ENCODE measurements around the gene ARHGAP24. TPM values are rescaled to one million over a fixed set of nuclear protein-coding genes. Genes with fewer than 3 reads are reported as not detected.

ARHGAP24 gene
- total RNA-seq, 1 experiment from 2014 or later: 34.6 TPM

GRCh38 chr4:85717351-85717750 lies 242.4 kb downstream of the ARHGAP24 start:
- Histone ChIP-seq H3K4me1 (peaks cover 12% of the 10 kb centered on the region), H3K36me3 (peaks cover 5% of the 10 kb centered on the region; the same call in 1 of the 2 replicates), H3K9me3 (replicated peaks) (no peaks in the 10 kb centered on the region), H3K4me3 (no peak overlapping the region), H3K27ac (no peak overlapping the region), H3K27me3 (no peaks in the 10 kb centered on the region)
- DNase-seq: no peak

- peaks cover 17% of the 10 kb centered on the region for H3K4me1 ChIP-seq
- no peak for DNase-seq
Measured at GRCh38 chr4:85717847-85718246, 242.9 kb downstream of the ARHGAP24 start.

DNA sequence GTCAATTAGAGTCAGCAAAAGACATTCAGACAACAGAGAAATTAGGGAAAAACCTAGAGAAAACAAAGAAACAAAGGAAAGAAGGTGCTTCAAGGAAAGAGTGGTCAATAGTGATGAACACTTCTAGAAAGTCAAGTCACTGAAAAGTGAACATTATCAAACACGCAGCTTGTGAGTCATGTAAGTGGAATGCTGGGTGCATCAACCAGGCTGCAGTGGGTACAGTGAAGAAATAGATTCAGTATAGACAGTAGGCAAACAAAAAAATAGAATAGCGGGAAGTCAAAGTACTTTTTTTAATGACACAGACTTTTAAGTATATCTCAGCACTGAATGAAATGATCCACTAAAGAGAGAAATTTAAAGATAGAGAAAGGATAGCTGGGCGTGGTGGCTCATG lies 245.8 kb downstream of the ARHGAP24 start:
- peaks cover 10% of the 10 kb centered on the region; the same call in 1 of the 2 replicates for H3K36me3 ChIP-seq
- no peaks in the 10 kb centered on the region for H3K9me3 ChIP-seq (replicated peaks)
- H3K4me3 ChIP-seq: no peak overlapping the region
- H3K27ac ChIP-seq: no peak overlapping the region
- no peak for DNase-seq
- H3K4me1 ChIP-seq: peaks cover 22% of the 10 kb centered on the region
- H3K27me3 ChIP-seq: no peaks in the 10 kb centered on the region

More at GRCh38 chr4:85717847-85718246, 242.9 kb downstream of the ARHGAP24 start:
- Histone ChIP-seq H3K27me3 (no peaks in the 10 kb centered on the region), H3K36me3 (peaks cover 10% of the 10 kb centered on the region; the same call in 1 of the 2 replicates), H3K4me3 (no peak overlapping the region), H3K9me3 (replicated peaks) (no peaks in the 10 kb centered on the region), H3K27ac (no peak overlapping the region)

GRCh38 chr4:85722401-85722800 lies 247.5 kb downstream of the ARHGAP24 start:
- Histone ChIP-seq H3K27ac (peak overlapping the region; percentile 44; the same call in 1 of the 2 replicates), H3K9me3 (replicated peaks) (no peaks in the 10 kb centered on the region), H3K4me1 (peaks cover 18% of the 10 kb centered on the region), H3K4me3 (no peak overlapping the region), H3K27me3 (no peaks in the 10 kb centered on the region), H3K36me3 (peaks cover 12% of the 10 kb centered on the region; the same call in 1 of the 2 replicates)
- DNase-seq: no peak

DNA sequence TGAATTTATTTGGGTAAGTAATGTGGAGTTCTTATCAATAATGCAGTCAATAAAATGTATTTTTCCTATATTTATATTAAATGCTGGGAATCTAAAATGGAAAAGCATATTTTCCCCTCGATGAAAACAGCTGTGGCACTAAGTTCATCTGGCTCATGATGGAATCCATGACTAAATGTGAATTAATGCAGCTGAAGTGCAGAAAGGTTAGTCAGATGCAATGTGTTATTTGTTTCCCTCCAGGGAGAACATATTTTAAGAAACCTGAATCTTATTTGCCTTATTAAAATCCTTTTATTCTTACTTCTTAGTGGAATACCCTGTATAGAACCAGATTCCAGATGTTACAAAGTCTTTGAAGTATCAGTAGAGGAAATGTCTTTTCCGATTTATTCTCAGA lies 247.9 kb downstream of the ARHGAP24 start:
- Histone ChIP-seq H3K4me3 (no peak overlapping the region), H3K9me3 (replicated peaks) (no peaks in the 10 kb centered on the region), H3K36me3 (peaks cover 12% of the 10 kb centered on the region; the same call in 1 of the 2 replicates), H3K27ac (peak overlapping the region; percentile 44; the same call in 1 of the 2 replicates), H3K4me1 (peaks cover 18% of the 10 kb centered on the region), H3K27me3 (no peaks in the 10 kb centered on the region)
- no peak for DNase-seq

- Histone ChIP-seq H3K9me3 (replicated peaks) (no peaks in the 10 kb centered on the region), H3K4me3 (no peak overlapping the region), H3K27me3 (no peaks in the 10 kb centered on the region), H3K27ac (no peak overlapping the region), H3K36me3 (peaks cover 12% of the 10 kb centered on the region; the same call in 1 of the 2 replicates), H3K4me1 (peaks cover 18% of the 10 kb centered on the region)
- DNase-seq: no peak
Measured at GRCh38 chr4:85724791-85725563, 250.0 kb downstream of the ARHGAP24 start.

- Histone ChIP-seq H3K36me3 (peaks cover 12% of the 10 kb centered on the region; the same call in 1 of the 2 replicates), H3K27ac (no peak overlapping the region), H3K9me3 (replicated peaks) (no peaks in the 10 kb centered on the region), H3K27me3 (no peaks in the 10 kb centered on the region), H3K4me1 (peaks cover 13% of the 10 kb centered on the region), H3K4me3 (no peak overlapping the region)
- no peak for DNase-seq
Measured at GRCh38 chr4:85725721-85726170, 250.8 kb downstream of the ARHGAP24 start.

GRCh38 chr4:85726555-85726954 lies 251.6 kb downstream of the ARHGAP24 start:
- Histone ChIP-seq H3K4me3 (no peak overlapping the region), H3K36me3 (peaks cover 10% of the 10 kb centered on the region; the same call in 1 of the 2 replicates), H3K27me3 (no peaks in the 10 kb centered on the region), H3K27ac (no peak overlapping the region), H3K4me1 (peaks cover 13% of the 10 kb centered on the region), H3K9me3 (replicated peaks) (no peaks in the 10 kb centered on the region)
- DNase-seq: no peak

DNA sequence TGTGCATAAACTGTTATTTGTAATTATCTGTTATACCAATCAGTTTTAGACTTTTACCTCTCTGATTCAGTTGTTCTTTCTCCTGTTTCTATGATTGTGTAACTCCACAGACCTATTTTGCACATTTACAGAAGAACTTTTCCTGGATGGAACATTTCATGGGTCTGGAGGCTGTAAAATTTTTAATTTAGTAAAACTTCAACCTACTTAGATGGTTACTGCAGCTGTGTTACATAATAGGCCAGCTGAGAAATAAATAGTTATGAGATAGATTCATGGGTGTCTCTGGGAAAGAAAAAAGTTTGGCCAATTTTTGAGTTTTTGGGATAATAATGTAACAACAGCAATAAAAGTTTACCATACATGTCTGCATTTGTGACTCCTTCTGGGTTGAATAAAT lies 253.5 kb downstream of the ARHGAP24 start:
- Histone ChIP-seq H3K4me3 (no peak overlapping the region), H3K36me3 (peaks cover 2% of the 10 kb centered on the region; the same call in 1 of the 2 replicates), H3K27ac (no peak overlapping the region), H3K9me3 (replicated peaks) (no peaks in the 10 kb centered on the region), H3K27me3 (no peaks in the 10 kb centered on the region), H3K4me1 (peaks cover 10% of the 10 kb centered on the region)
- DNase-seq: no peak

DNA sequence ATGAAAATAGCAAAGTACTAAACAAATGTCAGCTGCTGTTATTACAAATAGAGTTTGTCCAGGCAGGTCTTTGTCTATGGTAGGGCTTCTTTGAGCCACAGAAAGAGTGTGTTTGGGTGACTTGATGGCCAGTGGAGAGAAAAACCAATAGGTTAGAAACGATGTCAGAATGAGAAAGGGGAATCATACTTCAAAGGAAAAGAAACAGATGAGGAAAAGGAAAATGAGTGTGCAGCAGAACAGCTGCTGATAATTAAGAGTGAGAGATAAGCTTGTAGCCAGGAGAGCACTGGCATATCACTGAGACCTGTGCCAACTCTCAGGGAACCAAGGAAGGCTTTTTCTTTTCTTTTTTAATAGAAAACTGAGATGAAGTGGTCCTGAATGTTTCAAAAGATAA lies 257.2 kb downstream of the ARHGAP24 start:
- DNase-seq: peak in 1 of 2 experiments; percentile 44
- Histone ChIP-seq H3K4me3 (no peak overlapping the region), H3K4me1 (peaks cover 8% of the 10 kb centered on the region), H3K36me3 (no peaks in the 10 kb centered on the region; the same call in 1 of the 2 replicates), H3K9me3 (replicated peaks) (peaks cover 3% of the 10 kb centered on the region; the same call in 1 of the 2 replicates), H3K27ac (no peak overlapping the region), H3K27me3 (no peaks in the 10 kb centered on the region)

DNA sequence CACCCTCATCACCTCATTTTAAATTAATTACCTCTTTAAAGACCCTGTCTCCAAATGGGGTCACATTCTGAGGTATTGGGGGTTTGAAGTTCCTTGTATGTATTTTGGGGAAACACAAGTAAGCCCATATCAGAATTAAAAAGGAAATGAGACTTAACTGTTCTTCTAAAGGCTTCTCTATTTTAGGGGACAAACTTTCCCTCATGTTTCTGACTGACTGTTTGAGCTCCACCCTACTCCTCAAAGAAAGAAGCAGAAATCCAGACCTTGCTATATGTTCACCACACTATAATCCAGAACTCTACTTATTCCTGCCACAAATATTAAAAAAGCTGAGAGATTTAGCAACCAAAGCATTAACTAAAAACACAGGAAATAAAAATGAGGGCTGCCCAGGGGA lies 258.8 kb downstream of the ARHGAP24 start:
- H3K27me3 ChIP-seq: no peaks in the 10 kb centered on the region
- H3K4me1 ChIP-seq: peaks cover 8% of the 10 kb centered on the region
- H3K36me3 ChIP-seq: no peaks in the 10 kb centered on the region; the same call in 1 of the 2 replicates
- no peak overlapping the region for H3K27ac ChIP-seq
- H3K4me3 ChIP-seq: no peak overlapping the region
- DNase-seq: no peak
- H3K9me3 ChIP-seq (replicated peaks): peaks cover 3% of the 10 kb centered on the region; the same call in 1 of the 2 replicates

DNA sequence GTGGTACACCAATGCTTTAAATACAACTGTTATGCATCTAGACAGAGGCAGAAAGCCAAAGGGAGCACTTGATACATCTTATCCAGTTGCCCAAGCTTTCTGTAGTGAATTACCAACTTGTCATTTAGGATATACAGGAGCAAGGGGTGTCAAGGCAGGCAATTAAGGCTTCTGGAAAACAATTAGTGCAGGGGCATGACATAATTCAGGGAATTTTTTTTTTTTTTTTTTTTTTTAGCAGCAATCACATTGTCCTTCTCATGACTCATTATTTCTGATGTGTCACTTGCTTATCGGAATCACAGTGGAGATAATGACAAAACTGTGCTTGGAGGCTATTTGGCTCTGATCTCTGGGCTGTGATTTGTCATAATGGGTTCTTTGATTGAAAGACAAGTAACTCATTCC lies 259.5 kb downstream of the ARHGAP24 start:
- H3K9me3 ChIP-seq (replicated peaks): peaks cover 3% of the 10 kb centered on the region; the same call in 1 of the 2 replicates
- no peaks in the 10 kb centered on the region for H3K27me3 ChIP-seq
- H3K36me3 ChIP-seq: no peaks in the 10 kb centered on the region; the same call in 1 of the 2 replicates
- no peak for DNase-seq
- peaks cover 8% of the 10 kb centered on the region for H3K4me1 ChIP-seq
- no peak overlapping the region for H3K27ac ChIP-seq
- no peak overlapping the region for H3K4me3 ChIP-seq

- Histone ChIP-seq H3K9me3 (replicated peaks) (peaks cover 3% of the 10 kb centered on the region; the same call in 1 of the 2 replicates), H3K27ac (no peak overlapping the region), H3K27me3 (no peaks in the 10 kb centered on the region), H3K4me3 (no peak overlapping the region), H3K36me3 (no peaks in the 10 kb centered on the region; the same call in 1 of the 2 replicates), H3K4me1 (peaks cover 21% of the 10 kb centered on the region)
- DNase-seq: no peak
Measured at GRCh38 chr4:85736571-85736970, 261.6 kb downstream of the ARHGAP24 start.

- Histone ChIP-seq H3K36me3 (no peaks in the 10 kb centered on the region; the same call in 1 of the 2 replicates), H3K4me1 (peaks cover 15% of the 10 kb centered on the region), H3K27me3 (no peaks in the 10 kb centered on the region), H3K27ac (no peak overlapping the region), H3K4me3 (no peak overlapping the region), H3K9me3 (replicated peaks) (peaks cover 3% of the 10 kb centered on the region; the same call in 1 of the 2 replicates)
- DNase-seq: no peak
Measured at GRCh38 chr4:85737254-85737653, 262.3 kb downstream of the ARHGAP24 start.

DNA sequence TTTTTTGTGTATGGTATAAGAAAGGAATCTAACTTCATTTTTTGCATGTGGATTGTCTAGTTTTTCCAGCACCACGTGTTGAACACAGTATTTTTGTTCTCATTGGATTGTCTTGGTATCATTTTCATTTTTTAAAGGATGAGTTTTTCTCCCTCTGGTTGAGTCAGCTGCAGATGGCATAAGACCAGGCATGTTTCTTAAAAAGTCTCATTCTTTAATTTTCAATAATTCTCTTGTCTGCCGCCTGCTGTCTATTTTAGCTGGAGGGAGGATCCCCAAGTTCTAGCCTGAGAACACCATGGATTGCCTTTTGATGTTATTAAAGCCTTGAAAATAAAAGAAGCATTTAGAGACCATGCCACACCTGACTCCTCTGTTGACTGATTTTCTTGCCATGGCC lies 263.8 kb downstream of the ARHGAP24 start:
- no peak for DNase-seq
- no peak overlapping the region for H3K27ac ChIP-seq

More for the DNA sequence above, 263.8 kb downstream of the ARHGAP24 start:
- H3K27me3 ChIP-seq: no peaks in the 10 kb centered on the region
- no peaks in the 10 kb centered on the region; the same call in 1 of the 2 replicates for H3K36me3 ChIP-seq
- H3K4me3 ChIP-seq: no peak overlapping the region
- peaks cover 3% of the 10 kb centered on the region; the same call in 1 of the 2 replicates for H3K9me3 ChIP-seq (replicated peaks)
- peaks cover 23% of the 10 kb centered on the region for H3K4me1 ChIP-seq
